HG02973 (cell line): ENCODE results near the gene CST9.

Experiments
- ATAC-seq: cut with Tn5 transposase; IDR thresholded peaks from one replicate; pipeline ENCODE4 v1.9.1; 2021; ENCODE audit warnings: moderate library complexity; ENCODE audit not compliant: unreplicated experiment

The CST9 gene

DNA sequence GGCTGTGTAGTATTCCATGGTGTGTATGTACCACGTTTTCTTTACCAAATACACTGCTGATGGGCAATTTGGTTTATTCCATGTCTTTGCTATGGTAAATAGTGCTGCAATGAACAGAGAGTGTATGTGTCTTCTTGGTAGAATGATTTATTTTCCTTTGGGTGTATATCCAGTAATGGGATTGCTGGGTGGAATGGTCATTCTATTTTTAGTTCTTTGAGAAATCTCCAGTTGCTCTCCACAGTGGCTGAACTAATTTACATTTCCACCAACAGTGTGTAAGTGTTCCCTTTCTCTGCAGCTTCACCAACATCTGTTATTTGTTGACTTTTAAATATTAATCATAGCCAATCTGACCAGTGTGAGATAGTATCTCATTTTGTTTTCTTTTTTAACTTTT is 51.3 kb downstream of the CST9 start:
- ATAC-seq = no peak
